ENCODE measurements around the gene CCDC126.

GRCh38 chr7:23616593-23616992 lies 19.4 kb downstream of the CCDC126 start:
- TF ChIP-seq CTCF (conservative IDR thresholded peaks at IDR 0.05 in 1 of 2, IDR thresholded peaks at IDR 0.05 in 1 of 2; ENCODE audit: low read depth in 1 of 2, low read length in 2 of 2), result no peak
- TF ChIP-seq EZH2 (IDR thresholded peaks at IDR 0.05; ENCODE audit: low read length, missing control alignments), result no peak
